ENCODE measurements around the gene PPP2R3B. TPM values are rescaled to one million over a fixed set of nuclear protein-coding genes. Genes with fewer than 3 reads are reported as not detected.

Gene PPP2R3B
- polyA plus RNA-seq, 1 experiment = 4.8 TPM

GRCh38 chrX:340121-340520 is 46.6 kb downstream of the PPP2R3B start:
- POLR2A ChIA-PET = no interaction called here
- CTCF ChIA-PET = no interaction called here

GRCh38 chrX:338836-339400 is 47.8 kb downstream of the PPP2R3B start:
- Histone ChIP-seq H3K27ac (ENCODE audit: low read depth, low read length) (no peak overlapping the region), H3K9me3 (ENCODE audit: control insufficient read depth, insufficient read depth, low read length) (peaks cover 73% of the 10 kb centered on the region), H3K4me3 (ENCODE audit: low read depth, low read length) (no peak overlapping the region), H3K27me3 (ENCODE audit: control insufficient read depth, insufficient read depth, low read length) (no peaks in the 10 kb centered on the region)
- POLR2A ChIA-PET = no interaction called here
- DNase-seq (ENCODE audit: low read depth, low spot score) = no peak
- CTCF ChIA-PET = no interaction called here
- no peak for TF ChIP-seq CTCF (IDR thresholded peaks at IDR 0.05; ENCODE audit: low read depth, low read length)

More at GRCh38 chrX:340121-340520, 46.6 kb downstream of the PPP2R3B start:
- no peak for TF ChIP-seq CTCF (IDR thresholded peaks at IDR 0.05; ENCODE audit: low read depth, low read length)
- Histone ChIP-seq H3K9me3 (ENCODE audit: control insufficient read depth, insufficient read depth, low read length) (peaks cover 74% of the 10 kb centered on the region), H3K27me3 (ENCODE audit: control insufficient read depth, insufficient read depth, low read length) (no peaks in the 10 kb centered on the region), H3K27ac (ENCODE audit: low read depth, low read length) (no peak overlapping the region), H3K4me3 (ENCODE audit: low read depth, low read length) (no peak overlapping the region)
- DNase-seq (ENCODE audit: low read depth, low spot score) = no peak

DNA sequence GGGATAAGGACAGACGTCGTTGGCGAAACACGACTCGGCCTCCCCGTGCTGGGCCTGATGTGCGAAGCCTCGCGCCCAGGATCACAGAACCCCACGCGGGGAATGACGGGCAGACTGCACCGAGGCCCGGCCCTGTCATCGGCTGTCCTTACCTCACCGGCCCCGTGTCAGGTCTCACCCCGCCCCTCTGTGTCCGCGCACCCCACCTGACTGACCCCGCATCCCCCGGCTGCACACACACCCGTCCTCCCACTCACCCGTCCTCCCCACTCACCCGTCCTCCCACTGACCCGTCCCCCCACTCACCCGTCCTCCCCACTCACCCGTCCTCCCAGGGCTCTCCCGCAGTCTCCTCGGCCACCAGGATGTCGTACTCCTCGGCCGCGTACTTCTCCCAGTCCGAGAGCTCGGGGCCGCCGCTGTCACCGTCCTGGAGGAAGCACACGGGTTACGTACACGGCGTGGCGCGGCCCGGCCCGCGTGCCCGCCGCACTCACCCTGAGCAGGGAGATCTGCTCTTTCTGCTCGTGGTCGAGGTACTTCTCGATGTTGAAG is 48.3 kb downstream of the PPP2R3B start:
- Histone ChIP-seq H3K27me3 (ENCODE audit: control insufficient read depth, insufficient read depth, low read length) (no peaks in the 10 kb centered on the region), H3K9me3 (ENCODE audit: control insufficient read depth, insufficient read depth, low read length) (peaks cover 76% of the 10 kb centered on the region), H3K27ac (ENCODE audit: low read depth, low read length) (no peak overlapping the region), H3K4me3 (ENCODE audit: low read depth, low read length) (no peak overlapping the region)
- ChIA-PET POLR2A (no interaction called here), CTCF (no interaction called here)
- DNase-seq (ENCODE audit: low read depth, low spot score) = no peak
- no peak for TF ChIP-seq CTCF (IDR thresholded peaks at IDR 0.05; ENCODE audit: low read depth, low read length)

DNA sequence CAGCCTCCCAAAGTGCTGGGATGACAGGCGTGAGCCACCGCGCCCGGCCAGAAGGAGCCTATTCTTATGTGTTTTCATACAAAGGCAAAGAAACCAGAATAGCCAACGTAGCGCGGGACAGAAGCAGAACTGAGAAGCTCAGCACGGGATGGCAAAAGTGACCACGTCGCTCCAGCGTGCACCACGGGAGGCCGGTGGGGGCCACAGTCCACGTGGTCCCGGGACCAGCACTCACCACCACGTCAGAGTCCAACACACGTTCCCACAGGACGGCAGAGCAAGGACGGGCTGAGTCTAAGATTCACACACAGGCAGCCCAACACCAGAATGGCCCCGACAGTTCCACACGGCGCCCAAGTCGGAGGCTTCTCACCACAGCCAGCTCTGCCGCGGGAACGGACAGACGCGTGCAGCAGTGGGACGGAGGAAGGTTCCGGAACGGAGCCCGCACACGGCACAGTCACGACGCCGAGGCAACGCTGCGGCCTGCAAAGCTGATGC is 49.3 kb downstream of the PPP2R3B start:
- H3K27ac ChIP-seq (ENCODE audit: low read depth, low read length) = no peak overlapping the region
- H3K27me3 ChIP-seq (ENCODE audit: control insufficient read depth, insufficient read depth, low read length) = no peaks in the 10 kb centered on the region
- ChIA-PET POLR2A (no interaction called here), CTCF (no interaction called here)
- no peak for TF ChIP-seq CTCF (IDR thresholded peaks at IDR 0.05; ENCODE audit: low read depth, low read length)
- no peak for DNase-seq (ENCODE audit: low read depth, low spot score)
- H3K9me3 ChIP-seq (ENCODE audit: control insufficient read depth, insufficient read depth, low read length) = peaks cover 85% of the 10 kb centered on the region
- no peak overlapping the region for H3K4me3 ChIP-seq (ENCODE audit: low read depth, low read length)

- CTCF ChIA-PET = no interaction called here
Observed at GRCh38 chrX:336227-336626, 50.5 kb downstream of the PPP2R3B start.

More at GRCh38 chrX:336227-336626, 50.5 kb downstream of the PPP2R3B start:
- peaks cover under 1% of the 10 kb centered on the region for H3K27me3 ChIP-seq (ENCODE audit: control insufficient read depth, insufficient read depth, low read length)
- no peak overlapping the region for H3K4me3 ChIP-seq (ENCODE audit: low read depth, low read length)
- POLR2A ChIA-PET = no interaction called here
- DNase-seq (ENCODE audit: low read depth, low spot score) = no peak
- H3K27ac ChIP-seq (ENCODE audit: low read depth, low read length) = no peak overlapping the region
- TF ChIP-seq CTCF (IDR thresholded peaks at IDR 0.05; ENCODE audit: low read depth, low read length) = no peak
- peaks cover 77% of the 10 kb centered on the region for H3K9me3 ChIP-seq (ENCODE audit: control insufficient read depth, insufficient read depth, low read length)

All from AG04450 (cell line).